Measurements from ENCODE around the gene GIT2.

GRCh38 chr12:110010853-110011723 is 14.9 kb upstream of the GIT2 start:
- TF ChIP-seq TARDBP (IDR thresholded peaks at IDR 0.05), result no peak
- no peak for TF ChIP-seq FOXA1 (IDR thresholded peaks at IDR 0.05)
- no peak for TF ChIP-seq PKNOX1 (IDR thresholded peaks at IDR 0.05)
- TF ChIP-seq HDGF (IDR thresholded peaks at IDR 0.05; ENCODE audit: borderline replicate concordance), result no peak
- TF ChIP-seq ARNT (IDR thresholded peaks at IDR 0.05), result no peak
- no peak for TF ChIP-seq SUZ12 (IDR thresholded peaks at IDR 0.05)
- no peak for TF ChIP-seq FOXM1 (IDR thresholded peaks at IDR 0.05; ENCODE audit: borderline replicate concordance)
- TF ChIP-seq FOXK2 (IDR thresholded peaks at IDR 0.05), result no peak
- no peak for TF ChIP-seq SP1 (IDR thresholded peaks at IDR 0.05)
- no peak for TF ChIP-seq BHLHE40 (IDR thresholded peaks at IDR 0.05; ENCODE audit: borderline replicate concordance)
- TF ChIP-seq ZNF384 (IDR thresholded peaks at IDR 0.05), result no peak
- no peak for TF ChIP-seq NFRKB (IDR thresholded peaks at IDR 0.05)
- no peak for TF ChIP-seq LEF1 (IDR thresholded peaks at IDR 0.05; ENCODE audit: borderline replicate concordance)

Data from HEK293T (cell line).